GM23248 (cell line): ENCODE data around the gene MAPK4.

Source experiments
- EZH2 ChIP-seq: fragments of 200-600 bp; sonication (generic); IDR thresholded peaks from 2 replicates; pipeline ENCODE4 v1.6.1; 2018; ENCODE audit warnings: antibody characterized with exemption, mild to moderate bottlenecking; ENCODE audit not compliant: insufficient read depth, poor library complexity, severe bottlenecking
- EZH2phosphoT487 ChIP-seq: fragments of 200-600 bp; sonication (generic); IDR thresholded peaks from 2 replicates; pipeline ENCODE4 v1.6.1; 2018; ENCODE audit warnings: antibody characterized with exemption, moderate library complexity, mild to moderate bottlenecking, low read depth; ENCODE audit not compliant: insufficient read depth

DNA sequence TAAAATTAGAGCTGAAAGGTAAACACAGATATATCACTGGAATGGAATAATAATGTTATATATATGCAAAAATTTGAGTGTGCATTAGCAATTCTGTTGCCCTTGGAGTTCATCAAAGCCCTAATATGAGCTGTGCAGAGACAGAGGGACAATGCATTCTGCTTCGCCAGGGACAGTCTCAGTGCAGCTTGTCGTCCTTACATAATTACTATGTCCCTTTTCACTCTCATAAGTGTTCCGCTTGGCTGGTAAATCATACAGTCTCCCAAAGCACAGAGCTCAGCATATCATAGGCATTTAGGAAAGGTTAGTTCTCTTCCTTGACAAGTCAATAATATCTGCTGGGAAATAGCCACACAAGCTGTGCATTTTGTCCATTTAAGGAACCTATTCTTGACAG lies 30.7 kb downstream of the MAPK4 start:
- no peak for TF ChIP-seq EZH2
- TF ChIP-seq EZH2phosphoT487: no peak
